Stimulated activated CD8-positive, alpha-beta memory T cell treated with anti-CD3 and anti-CD28 coated beads, Interleukin-15, amount 100 ng/mL, for 1 hour (primary cell): ENCODE data around the gene DHRSX.

Source experiments
- DNase-seq: peaks from one replicate; pipeline ENCODE4 v3.0.0-alpha.2; 2020; ENCODE audit warnings: low read depth

The DHRSX gene

GRCh38 chrX:2193273-2193592, 307.5 kb downstream of the DHRSX start:
- DNase-seq: no peak

GRCh38 chrX:2192584-2193272, 308.0 kb downstream of the DHRSX start:
- no peak for DNase-seq

- no peak for DNase-seq
These were observed 311.9 kb downstream of the DHRSX start for GRCh38 chrX:2188840-2189239.

- DNase-seq: no peak
These were observed 312.4 kb downstream of the DHRSX start for GRCh38 chrX:2188330-2188792.

- no peak for DNase-seq
These were observed 313.2 kb downstream of the DHRSX start for GRCh38 chrX:2187352-2188115.

- DNase-seq: no peak
These were observed 315.3 kb downstream of the DHRSX start for GRCh38 chrX:2185341-2186082.

- DNase-seq: no peak
These were observed 316.7 kb downstream of the DHRSX start for GRCh38 chrX:2184089-2184488.

GRCh38 chrX:2183193-2183725, 317.5 kb downstream of the DHRSX start:
- DNase-seq: no peak

- no peak for DNase-seq
These were observed 323.2 kb downstream of the DHRSX start for GRCh38 chrX:2177541-2177940.

GRCh38 chrX:2176733-2177132, 324.0 kb downstream of the DHRSX start:
- no peak for DNase-seq

- no peak for DNase-seq
These were observed 324.5 kb downstream of the DHRSX start for GRCh38 chrX:2176274-2176673.

GRCh38 chrX:2172359-2172758, 328.4 kb downstream of the DHRSX start:
- DNase-seq: no peak
